ENCODE results near the gene FAN1.

The FAN1 gene

DNA sequence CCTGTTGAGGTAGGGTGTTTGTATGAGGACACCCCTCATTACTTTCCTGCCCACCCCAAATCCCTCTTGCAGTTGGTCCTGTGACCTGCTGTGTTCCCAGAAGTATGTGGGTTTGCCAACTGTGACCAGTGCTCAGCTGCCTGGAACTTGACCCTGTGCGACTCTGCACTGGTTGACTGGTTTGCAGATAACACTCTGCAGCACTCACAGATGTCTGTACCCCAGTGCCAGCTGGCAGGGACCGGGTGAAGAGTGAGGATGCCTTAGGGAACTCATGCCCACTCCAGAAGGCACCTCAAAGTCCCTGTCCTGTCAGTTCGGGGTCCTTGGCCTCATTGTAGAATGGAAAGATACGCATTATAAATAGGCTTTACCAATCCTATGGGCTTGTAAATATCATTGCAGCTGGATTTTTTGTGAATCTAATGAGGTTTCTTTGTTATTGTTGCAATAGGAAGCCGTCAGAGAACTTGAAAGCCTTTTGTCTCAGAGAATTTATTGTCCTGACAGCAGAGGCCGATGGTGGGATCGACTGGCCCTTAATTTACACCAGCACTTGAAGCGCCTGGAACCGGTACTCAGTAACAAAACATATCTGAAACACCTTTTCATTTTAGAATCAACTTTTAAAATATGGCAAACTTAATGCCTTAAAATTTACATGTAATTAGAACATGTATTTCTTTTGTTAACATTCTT, 18.2 kb downstream of the FAN1 start:
- no peak for DNase-seq

- no peak for DNase-seq
These were observed 19.0 kb downstream of the FAN1 start for GRCh38 chr15:30922480-30923311.

DNA sequence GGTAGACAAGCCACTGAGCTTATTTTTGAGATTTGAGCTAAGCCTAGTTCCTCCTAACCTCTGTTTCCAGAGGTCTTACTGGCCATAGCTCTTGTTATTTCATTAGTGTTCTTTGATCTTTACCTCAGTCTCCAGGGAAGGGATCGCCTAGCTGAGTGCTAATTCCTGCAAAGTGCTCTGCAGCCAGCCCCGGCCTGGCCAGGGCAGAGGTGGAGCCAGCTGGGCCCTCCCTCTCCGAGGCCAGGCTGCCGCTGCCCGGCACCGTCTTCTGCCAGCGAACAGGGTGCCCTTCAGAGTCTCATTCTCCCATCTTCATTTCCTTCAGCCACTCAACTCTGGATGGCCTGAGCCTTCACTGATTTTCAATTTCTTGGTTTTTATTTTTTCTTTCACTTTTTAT, 19.7 kb downstream of the FAN1 start:
- DNase-seq, result no peak

DNA sequence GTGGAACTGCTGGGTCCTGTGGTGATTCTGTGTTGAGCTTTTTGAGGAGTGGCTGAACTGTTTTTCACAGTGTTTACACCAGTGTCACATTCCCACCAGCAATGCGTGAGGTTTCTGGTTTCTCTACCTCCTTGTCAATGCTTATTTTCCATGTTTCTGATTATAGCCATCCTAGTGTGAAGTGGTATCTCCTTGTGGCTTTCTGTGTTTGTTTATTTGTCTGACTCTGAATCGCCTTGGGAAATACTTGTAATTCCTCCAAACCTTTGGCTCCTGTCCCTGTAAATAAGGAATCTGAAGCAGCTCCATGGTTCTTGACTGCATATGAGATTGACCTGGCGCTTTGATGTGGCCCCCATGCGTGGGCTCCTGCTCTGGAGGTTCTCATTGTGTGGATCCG, 20.6 kb downstream of the FAN1 start:
- no peak for DNase-seq

DNA sequence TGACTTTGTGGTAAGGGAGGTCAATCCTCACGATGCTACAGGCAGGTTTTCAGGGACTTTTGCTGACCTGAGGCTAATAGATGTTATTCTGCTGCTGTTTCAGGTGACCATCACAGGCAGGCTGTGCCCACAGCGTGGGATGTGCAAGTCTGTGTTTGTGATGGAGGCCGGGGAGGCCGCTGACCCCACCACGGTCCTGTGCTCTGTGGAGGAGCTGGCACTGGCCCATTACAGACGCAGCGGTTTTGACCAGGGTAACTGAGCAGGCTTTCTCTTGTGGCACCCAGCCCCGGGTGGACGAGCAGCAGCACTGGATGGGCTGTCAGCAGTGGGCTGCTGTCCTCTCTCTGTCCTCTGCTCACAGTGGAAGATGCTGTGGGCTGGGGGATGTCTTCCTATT, 22.0 kb downstream of the FAN1 start:
- no peak for DNase-seq

- DNase-seq, result no peak
These were observed 22.4 kb downstream of the FAN1 start for GRCh38 chr15:30926161-30926560.

GRCh38 chr15:30927148-30927761, 23.5 kb downstream of the FAN1 start:
- DNase-seq, result no peak

DNA sequence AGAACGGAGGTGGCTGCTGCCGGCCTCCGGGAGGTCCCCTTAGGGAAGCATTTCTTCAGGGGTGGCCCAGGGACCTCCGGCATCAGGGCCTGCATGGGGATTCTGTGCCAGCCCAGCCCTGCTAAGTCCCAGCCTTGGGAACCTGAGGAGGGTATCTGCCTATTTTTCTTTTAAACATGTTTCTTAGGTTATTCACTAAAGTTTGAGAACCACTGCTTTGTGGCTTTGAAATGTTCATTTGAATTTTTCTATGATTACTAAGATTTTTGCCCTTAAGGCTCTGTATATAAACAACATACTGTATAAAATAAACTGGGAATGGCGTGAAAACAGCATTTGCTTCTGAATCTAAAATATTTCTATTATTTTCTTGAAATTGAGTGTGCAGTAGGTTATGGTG, 24.4 kb downstream of the FAN1 start:
- DNase-seq, result no peak

DNA sequence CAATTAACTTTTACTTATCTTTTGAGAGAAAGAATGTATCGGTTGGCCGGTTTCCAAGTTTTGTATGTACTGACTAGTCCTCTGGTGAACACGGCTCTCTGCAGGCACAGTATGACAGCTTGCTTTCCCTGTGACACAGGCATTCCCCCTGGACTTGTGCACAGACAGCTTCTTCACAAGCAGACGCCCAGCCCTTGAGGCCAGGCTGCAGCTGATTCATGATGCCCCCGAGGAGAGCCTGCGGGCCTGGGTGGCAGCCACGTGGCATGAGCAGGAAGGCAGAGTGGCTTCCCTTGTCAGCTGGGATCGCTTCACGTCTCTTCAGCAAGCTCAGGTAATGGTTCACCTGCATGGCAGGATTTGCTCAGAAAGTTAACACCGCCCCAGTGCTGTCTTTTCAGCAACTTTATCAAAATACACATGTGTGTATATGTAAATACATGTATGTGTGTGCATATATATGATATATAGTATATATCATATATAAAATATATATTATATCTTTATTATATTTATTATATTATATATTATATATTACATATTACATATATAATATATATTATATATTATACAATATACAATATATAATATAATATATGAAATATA, 25.5 kb downstream of the FAN1 start:
- DNase-seq, result no peak

GRCh38 chr15:30929982-30930381, 26.3 kb downstream of the FAN1 start:
- no peak for DNase-seq

- DNase-seq, result no peak
These were observed 26.7 kb downstream of the FAN1 start for GRCh38 chr15:30930422-30930821.

GRCh38 chr15:30933293-30933692, 29.6 kb downstream of the FAN1 start:
- no peak for DNase-seq

GRCh38 chr15:30939161-30939560, 35.4 kb downstream of the FAN1 start:
- DNase-seq, result no peak

- DNase-seq, result no peak
These were observed 36.6 kb downstream of the FAN1 start for GRCh38 chr15:30940359-30940758.

DNA sequence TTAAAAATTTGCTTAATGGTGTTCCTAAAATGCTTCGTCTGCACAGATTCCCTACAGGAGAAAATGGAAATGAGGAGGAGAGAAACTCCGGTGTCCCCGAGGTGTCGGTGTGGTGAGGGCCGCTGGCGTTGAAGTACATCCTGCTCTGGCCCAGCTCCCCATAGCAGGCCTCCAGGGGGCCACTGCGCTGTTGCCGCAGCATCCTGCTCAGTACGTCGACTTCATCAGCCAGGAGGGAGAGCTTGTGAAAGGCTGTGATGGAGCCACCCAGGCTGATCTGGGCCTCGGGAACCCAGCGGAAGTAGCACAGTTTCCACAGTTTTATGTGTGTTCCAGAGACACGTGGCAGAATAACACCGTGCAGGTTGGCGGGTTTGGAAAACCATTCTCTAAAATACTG, 37.8 kb downstream of the FAN1 start:
- DNase-seq, result no peak

DNA sequence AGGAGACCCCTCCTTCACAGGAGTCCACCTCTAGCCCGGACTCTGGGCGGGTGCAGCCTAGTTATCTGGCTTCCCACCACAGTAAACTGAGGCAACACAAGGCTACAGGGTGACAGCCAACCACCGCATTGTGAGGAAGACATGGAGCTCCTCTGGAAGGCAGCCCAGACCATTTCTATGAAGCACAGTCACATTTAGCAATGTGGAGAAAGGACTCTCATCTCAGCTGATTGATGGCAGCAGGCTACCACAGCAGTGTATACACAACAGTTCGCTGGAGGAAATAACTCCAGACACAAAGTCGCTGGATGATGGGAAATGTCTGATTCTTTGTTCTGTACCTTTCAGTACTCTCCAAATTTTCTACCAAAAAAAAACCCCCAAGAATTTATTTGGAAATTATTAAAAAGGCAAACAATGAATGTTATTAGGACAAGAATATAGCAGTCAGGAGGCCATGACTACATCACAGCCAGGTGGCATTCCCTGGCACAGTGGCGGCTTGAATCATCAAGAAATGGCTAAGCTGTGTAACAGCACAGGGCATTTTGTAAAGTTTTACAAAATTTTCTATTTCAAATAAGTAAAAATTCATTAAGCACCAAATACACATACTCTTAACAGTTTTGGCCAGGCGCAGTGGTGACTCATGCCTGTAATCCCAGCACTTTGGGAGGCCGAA, 40.1 kb downstream of the FAN1 start:
- no peak for DNase-seq

- DNase-seq, result no peak
These were observed 49.5 kb downstream of the FAN1 start for GRCh38 chr15:30953183-30953582.

- no peak for DNase-seq
These were observed 50.1 kb downstream of the FAN1 start for GRCh38 chr15:30953731-30954378.

- no peak for DNase-seq
These were observed 51.0 kb downstream of the FAN1 start for GRCh38 chr15:30954674-30955073.

- no peak for DNase-seq
These were observed 52.8 kb downstream of the FAN1 start for GRCh38 chr15:30956216-30957124.

DNA sequence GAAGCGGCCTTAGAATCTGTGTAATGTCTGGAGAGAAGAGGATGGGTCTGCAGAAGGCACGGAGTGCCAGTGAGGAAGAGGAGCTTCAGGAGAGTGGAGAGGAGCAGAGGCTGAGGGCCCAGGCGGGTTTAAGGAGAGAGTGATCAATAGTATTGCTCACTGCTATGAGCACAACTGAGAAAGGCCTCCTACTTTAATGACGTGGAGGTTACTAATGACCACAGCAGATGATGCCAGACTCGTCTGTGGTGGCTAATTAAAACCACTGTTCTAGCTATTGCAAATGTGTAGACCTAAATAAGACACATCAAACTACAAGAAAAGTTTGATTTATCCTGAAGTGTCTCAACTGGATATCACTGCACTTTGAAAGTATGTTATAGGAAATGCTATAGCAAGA, 54.5 kb downstream of the FAN1 start:
- no peak for DNase-seq

Data from CD4-positive, alpha-beta T cell treated with Interleukin-6 for 4 hours (primary cell).